Thoracic aorta (tissue), 2 donors: ENCODE measurements around the gene BDH1. TPM values are rescaled to one million over a fixed set of nuclear protein-coding genes. Genes with fewer than 3 reads are reported as not detected.

Source experiments
- ATAC-seq: fragments of 150-250 bp; one replicate; pipeline ENCODE4 v1.8.0; 2017; ENCODE audit warnings: low read depth; ENCODE audit not compliant: insufficient number of reproducible peaks, low FRiP score
- DNase-seq: peaks from one replicate; pipeline ENCODE4 v3.0.0-alpha.2; 2020; ENCODE audit warnings: low spot score
- H3K27ac ChIP-seq, 2 donors: fragments of 200-600 bp; sonication (generic); 1 replicate in 1 of 2; 2 replicates in 1 of 2; pipeline ENCODE4 v1.5.1; 2016; ENCODE audit warnings: mild to moderate bottlenecking in 2 of 2, moderate library complexity in 2 of 2
- H3K27me3 ChIP-seq: fragments of 200-600 bp; sonication (generic); replicated peaks from 2 replicates; pipeline ENCODE4 v1.6.0; 2016; ENCODE audit warnings: mild to moderate bottlenecking; ENCODE audit not compliant: insufficient read depth
- H3K36me3 ChIP-seq: fragments of 200-600 bp; sonication (generic); one replicate; pipeline ENCODE4 v1.5.1; 2016
- H3K4me1 ChIP-seq, 2 donors: fragments of 200-600 bp; sonication (generic); 1 replicate in 1 of 2; 2 replicates in 1 of 2; pipeline versions ENCODE4 v1.5.1 to v1.6.0; 2016; ENCODE audit warnings: low read depth in 2 of 2, mild to moderate bottlenecking in 1 of 2; ENCODE audit not compliant: control insufficient read depth in 1 of 2
- H3K4me3 ChIP-seq: fragments of 200-600 bp; sonication (generic); 2 replicates; pipeline ENCODE4 v1.5.1; 2016; ENCODE audit warnings: mild to moderate bottlenecking
- H3K9me3 ChIP-seq: fragments of 200-600 bp; sonication (generic); 2 replicates; pipeline ENCODE4 v1.5.1; 2016
- CTCF ChIP-seq: fragments of 200-600 bp; sonication (generic); IDR thresholded peaks from one replicate; pipeline ENCODE4 v1.5.1; 2019; ENCODE audit warnings: antibody characterized with exemption
- total RNA-seq, 2 donors: library from RNA; depleted of rRNA; stranded (reverse); fragments of >200 nt; gene quantifications; one replicate each; pipeline versions ENCODE4 v1.1.0 to v1.2.3, GENCODE V29; 2016

The BDH1 gene
- total RNA-seq, 2 donors from 2014 or later, result 5.3 to 15.4 TPM

GRCh38 chr3:197599089-197599765, 43.5 kb upstream of the BDH1 start:
- no peaks in the 10 kb centered on the region for H3K36me3 ChIP-seq
- peak overlapping the region; percentile 44 for H3K4me3 ChIP-seq
- no peak overlapping the region for H3K27ac ChIP-seq
- H3K27me3 ChIP-seq, result no peaks in the 10 kb centered on the region
- no peak for DNase-seq
- H3K9me3 ChIP-seq, result no peaks in the 10 kb centered on the region
- peaks cover 0 to 8% of the 10 kb centered on the region in 2 donors for H3K4me1 ChIP-seq
- peak; percentile 88 for TF ChIP-seq CTCF
- ATAC-seq, result peak; percentile 93

- DNase-seq (no peak), ATAC-seq (no peak)
- Histone ChIP-seq H3K27me3 (no peaks in the 10 kb centered on the region), H3K4me3 (no peak overlapping the region), H3K4me1 (peaks cover 0 to 8% of the 10 kb centered on the region in 2 donors), H3K9me3 (no peaks in the 10 kb centered on the region), H3K36me3 (no peaks in the 10 kb centered on the region), H3K27ac (no peak overlapping the region)
- no peak for TF ChIP-seq CTCF
These were observed 42.7 kb upstream of the BDH1 start for GRCh38 chr3:197598404-197598980.

GRCh38 chr3:197597335-197597734, 41.6 kb upstream of the BDH1 start:
- Histone ChIP-seq H3K27ac (no peak overlapping the region), H3K36me3 (no peaks in the 10 kb centered on the region), H3K4me1 (peaks cover 0 to 8% of the 10 kb centered on the region in 2 donors), H3K9me3 (no peaks in the 10 kb centered on the region), H3K4me3 (no peak overlapping the region), H3K27me3 (no peaks in the 10 kb centered on the region)
- ATAC-seq, result no peak
- no peak for DNase-seq
- no peak for TF ChIP-seq CTCF

- Histone ChIP-seq H3K9me3 (no peaks in the 10 kb centered on the region), H3K4me3 (no peak overlapping the region), H3K27ac (no peak overlapping the region), H3K4me1 (peaks cover 0 to 8% of the 10 kb centered on the region in 2 donors), H3K27me3 (no peaks in the 10 kb centered on the region), H3K36me3 (no peaks in the 10 kb centered on the region)
- no peak for TF ChIP-seq CTCF
- DNase-seq, result no peak
- ATAC-seq, result no peak
These were observed 39.9 kb upstream of the BDH1 start for GRCh38 chr3:197595470-197596185.

- Histone ChIP-seq H3K27ac (no peak overlapping the region), H3K36me3 (no peaks in the 10 kb centered on the region), H3K4me3 (no peak overlapping the region), H3K4me1 (no peaks in the 10 kb centered on the region), H3K9me3 (no peaks in the 10 kb centered on the region), H3K27me3 (no peaks in the 10 kb centered on the region)
- no peak for ATAC-seq
- DNase-seq, result no peak
- TF ChIP-seq CTCF, result no peak
These were observed 37.2 kb upstream of the BDH1 start for GRCh38 chr3:197593046-197593380.
